GM12891 (cell line): Measurements from ENCODE around the gene SIPA1L3.
A peak's percentile ranks its signal among the peaks of the same experiment; 100 is the strongest.

Experiments used
- DNase-seq: peaks from one replicate; pipeline ENCODE4 v3.0.0; 2011; ENCODE audit warnings: low spot score; ENCODE audit not compliant: insufficient read length
- FAIRE-seq: peaks from 2 replicates; lab custom pipeline; 2011; peaks lifted over from hg19 to GRCh38; lab: Jason Lieb, UNC
- PAX5 ChIP-seq: IDR thresholded peaks from 2 replicates; pipeline ENCODE4 v1.6.1; 2011; ENCODE audit warnings: low read length, moderate library complexity, mild to moderate bottlenecking; ENCODE audit not compliant: insufficient read depth, severe bottlenecking
- POLR2A ChIP-seq: IDR thresholded peaks from 2 replicates; pipeline ENCODE4 v1.6.1; 2011; ENCODE audit warnings: low read depth, low read length, control low read depth
- POLR2AphosphoS5 ChIP-seq: IDR thresholded peaks from 2 replicates; pipeline ENCODE4 v1.6.1; 2011; ENCODE audit warnings: low read depth, low read length, control low read depth
- POU2F2 ChIP-seq: IDR thresholded peaks from 2 replicates; pipeline ENCODE4 v1.6.1; 2011; ENCODE audit warnings: low read depth, mild to moderate bottlenecking, control low read depth, low read length, moderate library complexity
- SPI1 ChIP-seq: IDR thresholded peaks from 2 replicates; pipeline ENCODE4 v1.6.1; 2011; ENCODE audit warnings: low read depth, low read length, control low read depth
- TAF1 ChIP-seq: IDR thresholded peaks from 2 replicates; pipeline ENCODE4 v1.6.1; 2011; ENCODE audit warnings: low read depth, low read length, control low read depth

SIPA1L3 gene

GRCh38 chr19:38141108-38141507 lies 234.1 kb downstream of the SIPA1L3 start:
- DNase-seq: no peak
- no peak for TF ChIP-seq POU2F2
- no peak for FAIRE-seq

GRCh38 chr19:38142176-38143035 lies 235.4 kb downstream of the SIPA1L3 start:
- DNase-seq: peak; percentile 56
- peak; percentile 87 for FAIRE-seq
- TF ChIP-seq TAF1: no peak
- no peak for TF ChIP-seq POLR2A
- TF ChIP-seq SPI1: no peak
- no peak for TF ChIP-seq PAX5
- no peak for TF ChIP-seq POLR2AphosphoS5
- TF ChIP-seq POU2F2: no peak

- FAIRE-seq (no peak), DNase-seq (no peak)
- no peak for TF ChIP-seq SPI1
- no peak for TF ChIP-seq PAX5
- no peak for TF ChIP-seq POLR2AphosphoS5
- TF ChIP-seq POU2F2: no peak
- TF ChIP-seq POLR2A: no peak
- TF ChIP-seq TAF1: no peak
Measured at GRCh38 chr19:38143847-38144246, 236.8 kb downstream of the SIPA1L3 start.

- no peak for DNase-seq
- TF ChIP-seq POU2F2 (no peak), PAX5 (no peak), POLR2A (no peak), SPI1 (no peak), TAF1 (no peak), POLR2AphosphoS5 (no peak)
- no peak for FAIRE-seq
Measured at GRCh38 chr19:38144667-38145066, 237.7 kb downstream of the SIPA1L3 start.

GRCh38 chr19:38145623-38146022 lies 238.6 kb downstream of the SIPA1L3 start:
- TF ChIP-seq TAF1 (no peak), PAX5 (no peak), POLR2AphosphoS5 (no peak), POLR2A (no peak)
- DNase-seq (no peak), FAIRE-seq (no peak)

- DNase-seq: no peak
- no peak for TF ChIP-seq PAX5
- TF ChIP-seq POLR2A: no peak
- TF ChIP-seq POLR2AphosphoS5: no peak
- TF ChIP-seq POU2F2: no peak
- TF ChIP-seq SPI1: no peak
- no peak for TF ChIP-seq TAF1
- no peak for FAIRE-seq
Measured at GRCh38 chr19:38148337-38148736, 241.3 kb downstream of the SIPA1L3 start.

GRCh38 chr19:38149661-38150061 lies 242.7 kb downstream of the SIPA1L3 start:
- no peak for DNase-seq
- TF ChIP-seq PAX5: no peak
- no peak for TF ChIP-seq POLR2A
- no peak for TF ChIP-seq POLR2AphosphoS5
- TF ChIP-seq SPI1: no peak
- TF ChIP-seq TAF1: no peak
- TF ChIP-seq POU2F2: no peak

GRCh38 chr19:38151242-38151641 lies 244.2 kb downstream of the SIPA1L3 start:
- FAIRE-seq (no peak), DNase-seq (no peak)
- TF ChIP-seq POLR2AphosphoS5 (no peak), SPI1 (no peak), POLR2A (no peak), POU2F2 (no peak), TAF1 (no peak), PAX5 (no peak)

More at GRCh38 chr19:38149661-38150061, 242.7 kb downstream of the SIPA1L3 start:
- no peak for FAIRE-seq

GRCh38 chr19:38152461-38153379 lies 245.7 kb downstream of the SIPA1L3 start:
- no peak for FAIRE-seq
- DNase-seq: no peak
- TF ChIP-seq PAX5 (no peak), TAF1 (no peak), POLR2AphosphoS5 (no peak), POU2F2 (no peak), POLR2A (no peak), SPI1 (no peak)
